Astrocyte (in vitro differentiated cells and primary cell): ENCODE data around the gene TMEM178B. TPM values are rescaled to one million over a fixed set of nuclear protein-coding genes. Genes with fewer than 3 reads are reported as not detected.

Experiments
- DNase-seq: peaks from one replicate; pipeline ENCODE4 v3.0.0-alpha.2; 2010; ENCODE audit warnings: low read depth
- FAIRE-seq: peaks from 2 replicates; lab custom pipeline; 2011; peaks lifted over from hg19 to GRCh38; lab: Jason Lieb, UNC
- H2AFZ ChIP-seq: 2 replicates; pipeline ENCODE4 v1.6.0; 2012; ENCODE audit warnings: low read depth, low read length, inconsistent platforms
- H3K27ac ChIP-seq: 2 replicates; pipeline ENCODE4 v1.5.1; 2011; ENCODE audit warnings: low read depth, low read length, inconsistent platforms
- H3K27me3 ChIP-seq: 2 replicates; pipeline ENCODE4 v1.6.0; 2011; ENCODE audit warnings: low read length, inconsistent platforms; ENCODE audit not compliant: insufficient read depth
- H3K36me3 ChIP-seq: 2 replicates; pipeline ENCODE4 v1.5.1; 2011; ENCODE audit warnings: low read length, inconsistent platforms; ENCODE audit not compliant: insufficient read depth
- H3K4me1 ChIP-seq: 2 replicates; pipeline ENCODE4 v1.5.1; 2011; ENCODE audit warnings: low read length, inconsistent platforms; ENCODE audit not compliant: insufficient read depth
- H3K4me2 ChIP-seq: 2 replicates; pipeline ENCODE4 v1.6.0; 2012; ENCODE audit warnings: low read length, inconsistent platforms
- H3K4me3 ChIP-seq: 2 replicates; pipeline ENCODE4 v1.5.1; 2011; ENCODE audit warnings: low read depth, mild to moderate bottlenecking, low read length, inconsistent platforms; ENCODE audit not compliant: insufficient read depth
- H3K79me2 ChIP-seq: 2 replicates; pipeline ENCODE4 v1.6.0; 2012; ENCODE audit warnings: mild to moderate bottlenecking, low read length, inconsistent platforms; ENCODE audit not compliant: insufficient read depth
- H3K9ac ChIP-seq: 2 replicates; pipeline ENCODE4 v1.6.0; 2012; ENCODE audit warnings: mild to moderate bottlenecking, low read length, inconsistent platforms
- H3K9me3 ChIP-seq: 2 replicates; pipeline ENCODE4 v1.5.1; 2012; ENCODE audit warnings: low read depth, mild to moderate bottlenecking, low read length, inconsistent platforms; ENCODE audit not compliant: insufficient read depth
- H4K20me1 ChIP-seq: 2 replicates; pipeline ENCODE4 v1.6.0; 2012; ENCODE audit warnings: low read length, inconsistent platforms; ENCODE audit not compliant: insufficient read depth
- H3K27ac Mint-ChIP-seq: one replicate; pipeline ENCODE4 v1.8.0; 2021; ENCODE audit warnings: mild to moderate bottlenecking, mixed read lengths; ENCODE audit not compliant: unreplicated experiment
- H3K27me3 Mint-ChIP-seq: one replicate; pipeline ENCODE4 v1.8.0; 2021; ENCODE audit warnings: low read depth, mixed read lengths; ENCODE audit not compliant: unreplicated experiment
- H3K36me3 Mint-ChIP-seq: one replicate; pipeline ENCODE4 v1.8.0; 2021; ENCODE audit warnings: low read depth, mixed read lengths; ENCODE audit not compliant: unreplicated experiment
- H3K4me1 Mint-ChIP-seq: one replicate; pipeline ENCODE4 v1.8.0; 2021; ENCODE audit warnings: low read depth, mixed read lengths; ENCODE audit not compliant: unreplicated experiment
- H3K4me3 Mint-ChIP-seq: one replicate; pipeline ENCODE4 v1.8.0; 2021; ENCODE audit warnings: mild to moderate bottlenecking, moderate library complexity, mixed read lengths; ENCODE audit not compliant: unreplicated experiment
- H3K9me3 Mint-ChIP-seq: one replicate; pipeline ENCODE4 v1.8.0; 2021; ENCODE audit warnings: mild to moderate bottlenecking, mixed read lengths; ENCODE audit not compliant: unreplicated experiment
- CTCF ChIP-seq: IDR thresholded peaks from 2 replicates; pipeline ENCODE4 v1.5.1; 2011; ENCODE audit warnings: low read depth, mild to moderate bottlenecking, inconsistent platforms, low read length, moderate library complexity; ENCODE audit not compliant: insufficient read depth
- EZH2 ChIP-seq: IDR thresholded peaks from 2 replicates; pipeline ENCODE4 v1.6.1; 2012; ENCODE audit warnings: mild to moderate bottlenecking, low read length, inconsistent platforms; ENCODE audit not compliant: insufficient read depth
- total RNA-seq: library from RNA; stranded (reverse); gene quantifications from 2 replicates; pipeline ENCODE4 v1.2.1, GENCODE V29; 2021

The TMEM178B gene
- total RNA-seq, 1 donor from 2014 or later = 3.9 TPM

- H3K4me2 ChIP-seq = no peak overlapping the region
- no peak for FAIRE-seq
- H3K27ac Mint-ChIP-seq = no peak overlapping the region
- peaks cover 10% of the 10 kb centered on the region for H3K27me3 Mint-ChIP-seq
- TF ChIP-seq EZH2 = no peak
- TF ChIP-seq CTCF = no peak
- H3K9me3 ChIP-seq = no peaks in the 10 kb centered on the region
- H3K27me3 ChIP-seq = peaks cover 2% of the 10 kb centered on the region
- H3K36me3 Mint-ChIP-seq = no peaks in the 10 kb centered on the region
- DNase-seq = no peak
- H3K4me3 ChIP-seq = no peak overlapping the region
- no peaks in the 10 kb centered on the region for H4K20me1 ChIP-seq
- no peaks in the 10 kb centered on the region for H3K4me1 ChIP-seq
- H3K9ac ChIP-seq = no peak overlapping the region
- H3K36me3 ChIP-seq = no peaks in the 10 kb centered on the region
- H3K79me2 ChIP-seq = no peaks in the 10 kb centered on the region
- no peak overlapping the region for H3K27ac ChIP-seq
- H3K4me3 Mint-ChIP-seq = no peak overlapping the region
- H2AFZ ChIP-seq = no peak overlapping the region
- peaks cover 3% of the 10 kb centered on the region for H3K9me3 Mint-ChIP-seq
- no peaks in the 10 kb centered on the region for H3K4me1 Mint-ChIP-seq
Measured at GRCh38 chr7:141500608-141501007, 426.7 kb downstream of the TMEM178B start.

- no peak overlapping the region for H3K27ac ChIP-seq
Measured at GRCh38 chr7:141501451-141501850, 427.6 kb downstream of the TMEM178B start.

More at GRCh38 chr7:141501451-141501850, 427.6 kb downstream of the TMEM178B start:
- H2AFZ ChIP-seq = no peak overlapping the region
- H3K9ac ChIP-seq = no peak overlapping the region
- FAIRE-seq = no peak
- Mint-ChIP-seq H3K9me3 (peaks cover 3% of the 10 kb centered on the region), H3K36me3 (no peaks in the 10 kb centered on the region), H3K27ac (no peak overlapping the region), H3K27me3 (peaks cover 10% of the 10 kb centered on the region), H3K4me3 (no peak overlapping the region), H3K4me1 (no peaks in the 10 kb centered on the region)
- no peaks in the 10 kb centered on the region for H4K20me1 ChIP-seq
- no peaks in the 10 kb centered on the region for H3K9me3 ChIP-seq
- no peak overlapping the region for H3K4me3 ChIP-seq
- peaks cover 2% of the 10 kb centered on the region for H3K27me3 ChIP-seq
- no peaks in the 10 kb centered on the region for H3K79me2 ChIP-seq
- H3K4me2 ChIP-seq = no peak overlapping the region
- no peak for DNase-seq
- H3K4me1 ChIP-seq = no peaks in the 10 kb centered on the region
- H3K36me3 ChIP-seq = no peaks in the 10 kb centered on the region
- TF ChIP-seq EZH2 (no peak), CTCF (no peak)
